OCI-LY3 (cell line): ENCODE results near the gene ARHGAP15.

ENCODE experiments used
- EZH2phosphoT487 ChIP-seq: fragments of 200-600 bp; shearing (Covaris generic); IDR thresholded peaks from 2 replicates; pipeline ENCODE4 v1.6.1; 2018; ENCODE audit warnings: antibody characterized with exemption, mixed run types, low read depth
- TF ChIP-seq, protein P1 (sequence below): fragments of 200-600, 300-600 bp; sonication (generic); IDR thresholded peaks from 2 replicates; pipeline ENCODE4 v1.5.1; 2014; ENCODE audit warnings: antibody characterized with exemption, low read length, low read depth

DNA sequence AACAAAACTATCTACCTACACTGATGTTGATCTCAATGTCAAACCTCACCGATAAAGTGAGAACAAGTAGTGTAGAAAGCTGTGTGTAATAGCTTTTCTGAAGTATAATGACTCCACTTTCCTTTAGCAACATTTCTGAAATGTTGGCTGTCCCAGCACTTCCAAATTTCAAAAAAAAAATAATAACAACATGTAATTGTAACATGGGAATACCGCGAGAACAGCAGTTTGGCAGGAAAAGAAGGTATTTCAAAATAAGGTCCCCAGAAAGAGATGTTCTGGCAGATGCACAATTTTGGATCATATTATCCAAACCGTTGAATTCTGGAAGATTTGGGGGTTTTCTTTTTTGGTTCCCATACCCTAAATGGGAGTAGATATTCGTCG, 352.0 kb downstream of the ARHGAP15 start:
- TF ChIP-seq, protein P1, sequence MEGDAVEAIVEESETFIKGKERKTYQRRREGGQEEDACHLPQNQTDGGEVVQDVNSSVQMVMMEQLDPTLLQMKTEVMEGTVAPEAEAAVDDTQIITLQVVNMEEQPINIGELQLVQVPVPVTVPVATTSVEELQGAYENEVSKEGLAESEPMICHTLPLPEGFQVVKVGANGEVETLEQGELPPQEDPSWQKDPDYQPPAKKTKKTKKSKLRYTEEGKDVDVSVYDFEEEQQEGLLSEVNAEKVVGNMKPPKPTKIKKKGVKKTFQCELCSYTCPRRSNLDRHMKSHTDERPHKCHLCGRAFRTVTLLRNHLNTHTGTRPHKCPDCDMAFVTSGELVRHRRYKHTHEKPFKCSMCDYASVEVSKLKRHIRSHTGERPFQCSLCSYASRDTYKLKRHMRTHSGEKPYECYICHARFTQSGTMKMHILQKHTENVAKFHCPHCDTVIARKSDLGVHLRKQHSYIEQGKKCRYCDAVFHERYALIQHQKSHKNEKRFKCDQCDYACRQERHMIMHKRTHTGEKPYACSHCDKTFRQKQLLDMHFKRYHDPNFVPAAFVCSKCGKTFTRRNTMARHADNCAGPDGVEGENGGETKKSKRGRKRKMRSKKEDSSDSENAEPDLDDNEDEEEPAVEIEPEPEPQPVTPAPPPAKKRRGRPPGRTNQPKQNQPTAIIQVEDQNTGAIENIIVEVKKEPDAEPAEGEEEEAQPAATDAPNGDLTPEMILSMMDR, result no peak
- TF ChIP-seq EZH2phosphoT487, result no peak
